Transverse colon (tissue), 4 donors: ENCODE results near the gene STARD13. TPM values are rescaled to one million over a fixed set of nuclear protein-coding genes. Genes with fewer than 3 reads are reported as not detected.

Experiments
- DNase-seq: peaks from one replicate; pipeline ENCODE4 v3.0.0-alpha.2; 2019
- H3K27ac ChIP-seq, 4 donors: fragments of 200-600 bp; sonication (generic); 2 replicates each; pipeline ENCODE4 v1.5.1; 2016 to 2018; ENCODE audit warnings: inconsistent platforms in 4 of 4
- H3K27me3 ChIP-seq: fragments of 200-600 bp; sonication (generic); 2 replicates; pipeline ENCODE4 v1.5.1; 2017; ENCODE audit warnings: inconsistent platforms
- H3K36me3 ChIP-seq, 4 donors: fragments of 200-600 bp; sonication (generic); 2 replicates each; pipeline ENCODE4 v1.5.1; 2017 to 2019; ENCODE audit warnings: inconsistent platforms in 4 of 4
- H3K4me1 ChIP-seq, 4 donors: fragments of 200-600 bp; sonication (generic); 2 replicates each; pipeline ENCODE4 v1.5.1; 2017 to 2020; ENCODE audit warnings: inconsistent platforms in 4 of 4
- H3K4me3 ChIP-seq, 4 donors: fragments of 200-600 bp; sonication (generic); 1 replicate in 1 of 4; 2 replicates in 3 of 4; pipeline versions ENCODE4 v1.5.1 to v1.6.1; 2017 to 2019; ENCODE audit warnings: inconsistent platforms in 4 of 4
- H3K9me3 ChIP-seq, 2 donors: fragments of 200-600 bp; sonication (generic); 2 replicates each; pipeline ENCODE4 v1.5.1; 2017 to 2019; ENCODE audit warnings: inconsistent platforms in 2 of 2
- EP300 ChIP-seq: sonication (generic); formaldehyde crosslinking; IDR thresholded peaks from one replicate; pipeline ENCODE4 v1.6.1; 2017; ENCODE audit warnings: antibody characterized with exemption, low read depth
- POLR2A ChIP-seq: fragments of 450-650 bp; IDR thresholded peaks from one replicate; pipeline ENCODE4 v1.6.1; 2016; ENCODE audit warnings: antibody characterized with exemption, mild to moderate bottlenecking, moderate library complexity
- POLR2AphosphoS5 ChIP-seq, 3 donors: sonication (generic); formaldehyde crosslinking; IDR thresholded peaks; one replicate each; pipeline ENCODE4 v1.6.1; 2016; ENCODE audit warnings: antibody characterized with exemption in 3 of 3
- WGBS, 2 donors: methylation state at CpG; one replicate each; pipeline ENCODE4 v1.1.5; 2018; ENCODE audit warnings: low coverage in 1 of 2; 5-methylcytosine and 5-hydroxymethylcytosine counted together
- in situ Hi-C, 4 donors: fragments of 200-750 bp; cut with MboI; loops; one replicate each; pipeline versions ENCODE4 v1.15.0 to v1.15.1; 2017; ENCODE audit warnings: low sequenced_read_pairs in 3 of 4, low pct_ligation_motif_present in 1 of 4, low pct_unique_long_range_greater_than_20kb in 1 of 4
- intact Hi-C: fragments of 100-400 bp; cut with DNase I; formaldehyde crosslinking; loops from one replicate; pipeline ENCODE4 v1.15.1; 2023; ENCODE audit warnings: low total_unique reads
- total RNA-seq, 4 donors: library from RNA; depleted of rRNA; stranded (reverse); fragments of >200 nt; gene quantifications; one replicate each; pipeline ENCODE4 v1.1.0, GENCODE V29; 2016
- TF ChIP-seq, protein P1 (sequence below), 5 experiments: fragments of 200-600 bp in 3 of 5; fragments of 450-650 bp in 2 of 5; sonication (generic) in 3 of 5; IDR thresholded peaks; 1 replicate in 2 of 5; 2 replicates in 3 of 5; pipeline ENCODE4 v1.5.1; 2016 to 2017; ENCODE audit warnings: antibody characterized with exemption in 5 of 5, inconsistent platforms in 3 of 5, mild to moderate bottlenecking in 2 of 5, moderate library complexity in 1 of 5

STARD13 gene
- total RNA-seq, 4 donors from 2014 or later = 18.1 to 107 (median 41.5) TPM

DNA sequence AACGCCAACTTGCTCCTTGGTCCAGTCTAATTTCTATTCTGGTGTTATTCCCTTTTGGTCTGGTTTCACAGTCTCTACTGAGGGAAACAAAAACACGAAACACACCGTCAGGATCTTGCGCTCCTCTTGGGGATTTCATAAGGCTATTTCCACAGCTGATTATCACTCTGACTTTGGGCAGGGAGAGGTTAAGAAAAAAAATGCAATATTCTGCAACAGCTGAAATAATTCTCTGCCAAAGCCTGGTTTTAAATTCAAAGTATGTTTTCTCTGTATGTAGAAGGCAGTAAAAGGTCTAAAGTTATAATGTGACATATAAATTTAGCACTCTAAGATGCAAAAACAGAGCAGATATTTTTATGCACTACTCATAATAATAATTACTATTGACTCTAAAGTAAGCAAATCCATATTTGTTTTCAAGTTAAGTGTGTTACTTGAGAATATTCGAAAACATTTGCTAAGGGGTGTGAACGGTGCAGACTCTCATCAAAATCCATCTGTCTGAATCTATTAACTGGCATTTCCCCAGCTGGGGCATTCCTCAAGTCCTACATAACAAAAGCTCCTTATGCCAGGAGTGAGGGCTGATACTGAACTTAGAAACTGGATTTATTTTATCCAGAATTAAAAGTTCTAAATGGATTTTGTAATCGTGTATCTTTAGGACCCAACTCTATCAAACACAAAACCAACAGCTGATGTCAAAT lies 38.4 kb upstream of the STARD13 start:
- no peaks in the 10 kb centered on the region for H3K27me3 ChIP-seq
- no peaks in the 10 kb centered on the region for H3K9me3 ChIP-seq
- no peak overlapping the region for H3K4me3 ChIP-seq
- H3K27ac ChIP-seq = no peak overlapping the region
- H3K4me1 ChIP-seq = peaks cover 0 to 30% (median 15%) of the 10 kb centered on the region in 4 donors
- no peaks in the 10 kb centered on the region for H3K36me3 ChIP-seq
- intact Hi-C loops = no loop called here
- WGBS, 2 donors = 71 to 84% methylated on average over 5 to 7 of the region's 7 CpGs
- in situ Hi-C loops = no loop called here
- no peak for DNase-seq
- TF ChIP-seq, protein P1, sequence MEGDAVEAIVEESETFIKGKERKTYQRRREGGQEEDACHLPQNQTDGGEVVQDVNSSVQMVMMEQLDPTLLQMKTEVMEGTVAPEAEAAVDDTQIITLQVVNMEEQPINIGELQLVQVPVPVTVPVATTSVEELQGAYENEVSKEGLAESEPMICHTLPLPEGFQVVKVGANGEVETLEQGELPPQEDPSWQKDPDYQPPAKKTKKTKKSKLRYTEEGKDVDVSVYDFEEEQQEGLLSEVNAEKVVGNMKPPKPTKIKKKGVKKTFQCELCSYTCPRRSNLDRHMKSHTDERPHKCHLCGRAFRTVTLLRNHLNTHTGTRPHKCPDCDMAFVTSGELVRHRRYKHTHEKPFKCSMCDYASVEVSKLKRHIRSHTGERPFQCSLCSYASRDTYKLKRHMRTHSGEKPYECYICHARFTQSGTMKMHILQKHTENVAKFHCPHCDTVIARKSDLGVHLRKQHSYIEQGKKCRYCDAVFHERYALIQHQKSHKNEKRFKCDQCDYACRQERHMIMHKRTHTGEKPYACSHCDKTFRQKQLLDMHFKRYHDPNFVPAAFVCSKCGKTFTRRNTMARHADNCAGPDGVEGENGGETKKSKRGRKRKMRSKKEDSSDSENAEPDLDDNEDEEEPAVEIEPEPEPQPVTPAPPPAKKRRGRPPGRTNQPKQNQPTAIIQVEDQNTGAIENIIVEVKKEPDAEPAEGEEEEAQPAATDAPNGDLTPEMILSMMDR (IDR thresholded peaks at IDR 0.05) = no peak
- TF ChIP-seq POLR2A (no peak), EP300 (no peak), POLR2AphosphoS5 (IDR thresholded peaks at IDR 0.05) (no peak)

DNA sequence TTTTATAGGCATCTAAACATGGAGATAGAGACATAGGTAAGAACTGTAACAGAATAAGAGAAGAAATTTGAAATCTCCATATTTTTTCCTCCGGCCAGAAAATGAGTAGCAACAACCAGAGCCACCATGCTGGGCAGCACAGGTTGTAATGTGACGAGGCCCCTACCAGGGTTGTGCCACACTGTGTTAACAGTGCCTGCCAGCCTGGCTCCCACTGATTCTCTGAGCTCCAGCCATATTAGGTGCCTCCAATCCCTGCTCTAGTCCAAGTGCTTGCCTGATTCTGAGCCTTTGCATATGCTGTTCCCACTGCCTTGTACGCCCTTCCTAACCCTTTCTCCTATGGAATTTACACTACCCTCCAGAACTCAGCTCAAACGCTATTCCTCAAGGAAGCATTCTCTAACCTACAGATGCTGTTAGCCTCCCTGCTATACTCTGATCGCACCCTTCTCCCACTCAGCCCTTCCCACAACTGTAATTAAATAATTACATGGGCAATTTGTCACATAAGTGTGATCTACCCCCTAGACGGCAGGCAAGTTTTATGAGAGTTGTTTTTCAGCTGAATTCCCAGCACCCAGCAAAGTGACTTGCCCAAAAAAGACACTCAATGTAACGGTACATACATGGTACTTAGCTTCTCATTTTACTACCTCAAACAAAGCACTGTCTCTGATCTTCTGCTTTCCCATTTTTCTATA lies 37.6 kb upstream of the STARD13 start:
- Histone ChIP-seq H3K4me1 (peaks cover 0 to 30% (median 15%) of the 10 kb centered on the region in 4 donors), H3K27ac (peak overlapping the region in 3 of 4 donors; percentile 9 to 38 (median 31)), H3K36me3 (no peaks in the 10 kb centered on the region), H3K9me3 (no peaks in the 10 kb centered on the region), H3K4me3 (no peak overlapping the region), H3K27me3 (no peaks in the 10 kb centered on the region)
- intact Hi-C loops = no loop called here
- in situ Hi-C loops = no loop called here
- WGBS, 2 donors = 84 to 93% methylated on average over 6 to 7 of the region's 7 CpGs
- no peak for DNase-seq
- TF ChIP-seq EP300 = no peak
- TF ChIP-seq POLR2A = no peak
- TF ChIP-seq, protein P1 (IDR thresholded peaks at IDR 0.05) = no peak
- no peak for TF ChIP-seq POLR2AphosphoS5 (IDR thresholded peaks at IDR 0.05)

DNA sequence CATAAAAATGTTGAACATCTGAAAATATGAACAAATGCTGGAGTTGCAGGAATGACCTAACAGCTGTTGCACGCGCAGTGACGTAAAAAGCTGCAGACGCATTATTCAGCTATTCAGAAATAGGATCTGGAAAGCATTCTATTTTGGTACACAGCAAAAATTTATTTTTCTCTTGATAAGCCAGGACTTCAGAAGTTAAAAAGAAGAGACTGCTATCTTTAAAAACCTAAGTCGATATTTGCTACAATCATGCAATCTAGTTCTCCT lies 36.9 kb upstream of the STARD13 start:
- intact Hi-C loops (no loop called here), in situ Hi-C loops (no loop called here)
- Histone ChIP-seq H3K4me3 (no peak overlapping the region), H3K36me3 (no peaks in the 10 kb centered on the region), H3K4me1 (peaks cover 0 to 30% (median 15%) of the 10 kb centered on the region in 4 donors), H3K27me3 (no peaks in the 10 kb centered on the region), H3K27ac (peak overlapping the region; percentile 9 to 38 (median 23)), H3K9me3 (no peaks in the 10 kb centered on the region)
- WGBS, 2 donors = 53 to 84% methylated on average over 5 of the region's 5 CpGs
- TF ChIP-seq POLR2AphosphoS5 (IDR thresholded peaks at IDR 0.05) (no peak), POLR2A (no peak), EP300 (no peak)
- TF ChIP-seq, protein P1 (IDR thresholded peaks at IDR 0.05) = no peak
- peak; percentile 24 for DNase-seq

DNA sequence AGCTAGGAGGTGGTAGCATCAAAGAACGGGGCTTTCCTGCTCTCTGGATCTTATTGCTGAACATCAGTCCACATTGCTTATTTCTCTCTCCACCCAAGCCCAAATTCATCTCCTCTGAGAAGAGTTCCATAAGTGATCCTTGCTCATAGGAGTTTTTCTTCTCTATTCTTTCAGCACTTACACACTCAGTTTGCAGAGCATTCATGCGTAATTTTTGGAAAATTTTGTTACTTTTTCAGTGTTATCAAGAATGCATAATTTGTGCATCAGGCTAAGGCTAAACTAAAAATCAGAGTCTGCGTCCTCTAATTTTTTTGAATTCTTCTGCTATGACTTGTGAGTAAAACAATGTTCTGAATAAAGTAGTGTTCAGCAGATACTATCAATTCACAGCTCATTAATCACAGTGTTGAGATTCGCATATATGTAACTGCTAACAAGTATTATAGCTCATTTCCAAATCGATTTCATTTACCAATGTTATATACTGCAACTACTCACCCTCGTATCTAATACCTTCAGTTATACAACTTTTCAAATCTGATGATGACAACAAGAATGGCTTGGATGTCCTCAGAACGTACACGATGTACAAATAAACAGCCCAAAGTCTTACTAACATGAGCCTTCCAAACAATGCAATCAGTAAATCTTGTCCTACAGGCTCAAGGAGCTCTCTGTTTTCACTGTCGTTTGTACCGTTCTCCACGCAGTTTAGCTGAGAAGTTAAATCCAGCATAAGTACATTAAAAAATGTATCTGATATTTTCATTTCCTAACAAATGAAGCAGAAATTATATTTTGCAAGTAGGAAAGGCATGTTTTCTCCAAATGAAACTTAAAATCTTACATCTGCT lies 36.4 kb upstream of the STARD13 start:
- H3K9me3 ChIP-seq = no peaks in the 10 kb centered on the region
- H3K36me3 ChIP-seq = no peaks in the 10 kb centered on the region
- DNase-seq = no peak
- H3K4me1 ChIP-seq = peaks cover 0 to 30% (median 15%) of the 10 kb centered on the region in 4 donors
- in situ Hi-C loops = no loop called here
- peak overlapping the region; percentile 9 to 38 (median 23) for H3K27ac ChIP-seq
- intact Hi-C loops = no loop called here
- no peak overlapping the region for H3K4me3 ChIP-seq
- TF ChIP-seq EP300 (no peak), POLR2AphosphoS5 (IDR thresholded peaks at IDR 0.05) (peak in 1 of 3 donors; percentile 17)
- WGBS, 2 donors = 63 to 76% methylated on average over 11 of the region's 11 CpGs
- no peaks in the 10 kb centered on the region for H3K27me3 ChIP-seq
